ENCODE results near the gene BICDL2. TPM values are rescaled to one million over a fixed set of nuclear protein-coding genes. Genes with fewer than 3 reads are reported as not detected.

The BICDL2 gene
- total and polyA plus RNA-seq, 8 donors = 18.4 to 693 (median 47.2) TPM

- H3K36me3 ChIP-seq = no peaks in the 10 kb centered on the region
- no peaks in the 10 kb centered on the region for H3K9me3 ChIP-seq
- peak; percentile 85 to 92 for DNase-seq
- H3K27ac ChIP-seq = peak overlapping the region in 1 of 5 donors; percentile 8
- H3K4me3 ChIP-seq = peak overlapping the region in 3 of 4 donors; percentile 3 to 26 (median 23)
- intact Hi-C loops (cut with DNase I; ENCODE audit: low total_unique reads) = no loop called here
- H3K27me3 ChIP-seq = peaks cover 0 to 29% (median 7%) of the 10 kb centered on the region in 3 donors
- WGBS, 5 donors = 8 to 33% (median 10%) methylated on average over 13 to 42 of the region's 42 CpGs
- peaks cover 21 to 50% (median 44%) of the 10 kb centered on the region in 4 donors for H3K4me1 ChIP-seq
- TF ChIP-seq EP300 (IDR thresholded peaks at IDR 0.05) (no peak), CTCF (IDR thresholded peaks at IDR 0.05) (peak in 5 of 7 experiments; percentile 60 to 97 (median 97)), POLR2A (IDR thresholded peaks at IDR 0.05) (no peak), POLR2AphosphoS5 (IDR thresholded peaks at IDR 0.05) (peak in 1 of 3 donors; percentile 53)
Measured at GRCh38 chr16:2983706-2984136, 53.0 kb downstream of the BICDL2 start.

GRCh38 chr16:2982402-2982801, 54.3 kb downstream of the BICDL2 start:
- intact Hi-C loops (cut with DNase I; ENCODE audit: low total_unique reads) = no loop called here
- peaks cover 29 to 60% (median 49%) of the 10 kb centered on the region in 4 donors for H3K4me1 ChIP-seq
- DNase-seq = no peak
- 78 to 88% (median 83%) methylated on average over 5 of the region's 5 CpGs for WGBS, 5 donors
- TF ChIP-seq EP300 (IDR thresholded peaks at IDR 0.05) (no peak), POLR2A (IDR thresholded peaks at IDR 0.05) (no peak), CTCF (IDR thresholded peaks at IDR 0.05) (no peak), POLR2AphosphoS5 (IDR thresholded peaks at IDR 0.05) (no peak)
- H3K4me3 ChIP-seq = no peak overlapping the region
- H3K9me3 ChIP-seq = no peaks in the 10 kb centered on the region
- H3K27me3 ChIP-seq = peaks cover 0 to 23% (median 7%) of the 10 kb centered on the region in 3 donors
- H3K27ac ChIP-seq = no peak overlapping the region
- H3K36me3 ChIP-seq = no peaks in the 10 kb centered on the region

GRCh38 chr16:2981899-2982250, 54.9 kb downstream of the BICDL2 start:
- Histone ChIP-seq H3K4me1 (peaks cover 32 to 65% (median 52%) of the 10 kb centered on the region in 4 donors), H3K27ac (no peak overlapping the region), H3K27me3 (peaks cover 0 to 21% (median 7%) of the 10 kb centered on the region in 3 donors), H3K9me3 (no peaks in the 10 kb centered on the region), H3K36me3 (no peaks in the 10 kb centered on the region), H3K4me3 (no peak overlapping the region)
- DNase-seq = no peak
- intact Hi-C loops (cut with DNase I; ENCODE audit: low total_unique reads) = no loop called here
- WGBS, 5 donors = 67 to 80% (median 73%) methylated on average over 4 of the region's 4 CpGs
- TF ChIP-seq POLR2AphosphoS5 (IDR thresholded peaks at IDR 0.05) (no peak), POLR2A (IDR thresholded peaks at IDR 0.05) (no peak), EP300 (IDR thresholded peaks at IDR 0.05) (no peak), CTCF (IDR thresholded peaks at IDR 0.05) (no peak)

- Histone ChIP-seq H3K4me3 (peak overlapping the region in 3 of 4 donors; percentile 64 to 79 (median 70)), H3K4me1 (peaks cover 32 to 69% (median 56%) of the 10 kb centered on the region in 4 donors), H3K9me3 (no peaks in the 10 kb centered on the region), H3K27me3 (peaks cover 0 to 20% (median 7%) of the 10 kb centered on the region in 3 donors), H3K27ac (peak overlapping the region in 1 of 5 donors; percentile 92), H3K36me3 (no peaks in the 10 kb centered on the region)
- intact Hi-C loops (cut with DNase I; ENCODE audit: low total_unique reads) = no loop called here
- TF ChIP-seq POLR2AphosphoS5 (IDR thresholded peaks at IDR 0.05) = no peak
- no peak for TF ChIP-seq POLR2A (IDR thresholded peaks at IDR 0.05)
- TF ChIP-seq EP300 (IDR thresholded peaks at IDR 0.05) = no peak
- TF ChIP-seq CTCF (IDR thresholded peaks at IDR 0.05) = no peak
- DNase-seq = no peak
- 47 to 59% (median 54%) methylated on average over 33 of the region's 33 CpGs for WGBS, 5 donors
Measured at GRCh38 chr16:2981177-2981898, 55.4 kb downstream of the BICDL2 start.
